Fibroblast of lung (primary cell): ENCODE measurements around the gene CARD19. TPM values are rescaled to one million over a fixed set of nuclear protein-coding genes. Genes with fewer than 3 reads are reported as not detected.

Source experiments
- DNase-seq, 2 donors: peaks; one replicate each; pipeline versions ENCODE4 v3.0.0 to v3.0.0-alpha.2; 2010; ENCODE audit warnings: low read depth in 2 of 2
- H2AFZ ChIP-seq: 2 replicates; pipeline ENCODE4 v1.5.1; 2012; ENCODE audit warnings: low read length, control low read depth, inconsistent platforms
- H3K27ac ChIP-seq: 2 replicates; pipeline ENCODE4 v1.5.1; 2011; ENCODE audit warnings: low read length, control low read depth; ENCODE audit not compliant: insufficient read depth
- H3K27me3 ChIP-seq: 2 replicates; pipeline ENCODE4 v1.5.1; 2011; ENCODE audit warnings: mild to moderate bottlenecking, low read length; ENCODE audit not compliant: control insufficient read depth, insufficient read depth
- H3K36me3 ChIP-seq: 2 replicates; pipeline ENCODE4 v1.5.1; 2011; ENCODE audit warnings: low read length; ENCODE audit not compliant: control insufficient read depth, insufficient read depth
- H3K4me1 ChIP-seq: 2 replicates; pipeline ENCODE4 v1.5.1; 2011; ENCODE audit warnings: low read length; ENCODE audit not compliant: control insufficient read depth, insufficient read depth; ENCODE audit errors: extremely low read depth
- H3K4me2 ChIP-seq: 2 replicates; pipeline ENCODE4 v1.5.1; 2011; ENCODE audit warnings: low read length, control low read depth; ENCODE audit not compliant: insufficient read depth; ENCODE audit errors: extremely low read depth
- H3K4me3 ChIP-seq, 4 experiments: fragments of 200-600 bp in 1 of 4; sonication (generic) in 1 of 4; replicated peaks in 1 of 4; 2 replicates each; pipeline ENCODE4 v1.5.1; 2011 to 2016; ENCODE audit warnings: low read length in 4 of 4, low read depth in 3 of 4, mild to moderate bottlenecking in 3 of 4, control low read depth in 2 of 4, inconsistent platforms in 1 of 4, mixed read lengths in 1 of 4; ENCODE audit not compliant: insufficient read depth in 1 of 4; ENCODE audit errors: control extremely low read depth in 1 of 4
- H3K79me2 ChIP-seq: 2 replicates; pipeline ENCODE4 v1.5.1; 2012; ENCODE audit warnings: mild to moderate bottlenecking, low read length, inconsistent platforms; ENCODE audit not compliant: control insufficient read depth, insufficient read depth
- H3K9ac ChIP-seq: 2 replicates; pipeline ENCODE4 v1.5.1; 2011; ENCODE audit warnings: mild to moderate bottlenecking, low read length, control low read depth; ENCODE audit not compliant: insufficient read depth
- H3K9me3 ChIP-seq: 2 replicates; pipeline ENCODE4 v1.5.1; 2012; ENCODE audit warnings: low read depth, low read length; ENCODE audit not compliant: control insufficient read depth, insufficient read depth
- H4K20me1 ChIP-seq: 2 replicates; pipeline ENCODE4 v1.5.1; 2011; ENCODE audit warnings: low read length; ENCODE audit not compliant: control insufficient read depth, insufficient read depth; ENCODE audit errors: extremely low read depth
- CTCF ChIP-seq, 2 donors: IDR thresholded peaks in 1 of 2; conservative IDR thresholded peaks in 1 of 2; 1 replicate in 1 of 2; 2 replicates in 1 of 2; pipeline ENCODE4 v1.5.1; 2011 to 2012; ENCODE audit warnings: low read length in 2 of 2, control low read depth in 1 of 2, inconsistent platforms in 1 of 2, low read depth in 1 of 2, mild to moderate bottlenecking in 1 of 2
- EZH2 ChIP-seq: IDR thresholded peaks from 2 replicates; pipeline ENCODE4 v1.5.1; 2012; ENCODE audit warnings: low read length, control low read depth, mild to moderate bottlenecking; ENCODE audit errors: missing control alignments
- polyA plus RNA-seq, 2 donors: library from polyadenylated mRNA; depleted of rRNA in 1 of 2; stranded (reverse) in 1 of 2; unstranded in 1 of 2; fragments of >200 nt; gene quantifications; 2 replicates each; pipeline ENCODE4 v1.2.1, GENCODE V29; 2011 to 2012; ENCODE audit warnings: missing spikeins in 1 of 2
- total RNA-seq: library from RNA; depleted of rRNA; stranded (reverse); fragments of >200 nt; gene quantifications from 2 replicates; pipeline ENCODE4 v1.2.1, GENCODE V29; 2014

The CARD19 gene
- total and polyA plus RNA-seq, 2 donors (not counting 1 experiment from before 2014, with no cell fraction given): 30.2 to 91.0 TPM

GRCh38 chr9:93057703-93058354 is 38.2 kb upstream of the CARD19 start:
- Histone ChIP-seq H3K36me3 (no peaks in the 10 kb centered on the region), H2AFZ (no peak overlapping the region), H3K27me3 (no peaks in the 10 kb centered on the region), H3K27ac (no peak overlapping the region), H4K20me1 (no peaks in the 10 kb centered on the region), H3K4me2 (no peak overlapping the region), H3K79me2 (no peaks in the 10 kb centered on the region), H3K4me3 (no peak overlapping the region), H3K4me1 (no peaks in the 10 kb centered on the region), H3K9ac (no peak overlapping the region), H3K9me3 (no peaks in the 10 kb centered on the region)
- TF ChIP-seq CTCF (conservative IDR thresholded peaks at IDR 0.05 in 1 of 2, IDR thresholded peaks at IDR 0.05 in 1 of 2; ENCODE audit: low read depth in 1 of 2, low read length in 2 of 2): no peak
- TF ChIP-seq EZH2: no peak
- DNase-seq: no peak

- no peak within 1 kb of the TSS for H3K9ac ChIP-seq
- peak within 1 kb of the TSS; percentile 51 for H3K4me2 ChIP-seq
- no peaks in the 10 kb centered on the region for H3K27me3 ChIP-seq
- H3K9me3 ChIP-seq: no peaks in the 10 kb centered on the region
- H2AFZ ChIP-seq: no peak within 1 kb of the TSS
- peak; percentile 35 to 38 for DNase-seq
- peak within 1 kb of the TSS in 1 of 4 experiments; percentile 40 for H3K4me3 ChIP-seq
- H3K36me3 ChIP-seq: no peaks in the 10 kb centered on the region
- H4K20me1 ChIP-seq: no peaks in the 10 kb centered on the region
- H3K27ac ChIP-seq: no peak within 1 kb of the TSS
- no peaks in the 10 kb centered on the region for H3K79me2 ChIP-seq
- H3K4me1 ChIP-seq: no peaks in the 10 kb centered on the region
- no peak for TF ChIP-seq CTCF (conservative IDR thresholded peaks at IDR 0.05 in 1 of 2, IDR thresholded peaks at IDR 0.05 in 1 of 2; ENCODE audit: low read depth in 1 of 2, low read length in 2 of 2)
- no peak for TF ChIP-seq EZH2
These were observed 37.5 kb upstream of the CARD19 start, which contains the start of gene SUSD3 for GRCh38 chr9:93058355-93059010. Gene SUSD3 (plus strand): TSS chr9:93058701. CDS start chr9:93058743, 42 bp downstream.

- no peaks in the 10 kb centered on the region for H3K27me3 ChIP-seq
- H3K4me1 ChIP-seq: no peaks in the 10 kb centered on the region
- no peak for DNase-seq
- H4K20me1 ChIP-seq: no peaks in the 10 kb centered on the region
- peak overlapping the region; percentile 51 for H3K4me2 ChIP-seq
- no peak overlapping the region for H2AFZ ChIP-seq
- H3K9ac ChIP-seq: no peak overlapping the region
- H3K36me3 ChIP-seq: no peaks in the 10 kb centered on the region
- H3K79me2 ChIP-seq: no peaks in the 10 kb centered on the region
- H3K27ac ChIP-seq: no peak overlapping the region
- peak overlapping the region in 1 of 4 experiments; percentile 40 for H3K4me3 ChIP-seq
- H3K9me3 ChIP-seq: no peaks in the 10 kb centered on the region
- TF ChIP-seq CTCF (conservative IDR thresholded peaks at IDR 0.05 in 1 of 2, IDR thresholded peaks at IDR 0.05 in 1 of 2; ENCODE audit: low read depth in 1 of 2, low read length in 2 of 2) (no peak), EZH2 (no peak)
These were observed 36.9 kb upstream of the CARD19 start for GRCh38 chr9:93059011-93059714.
